GM12878 (cell line): ENCODE data around the gene SPRYD3. TPM values are rescaled to one million over a fixed set of nuclear protein-coding genes. Genes with fewer than 3 reads are reported as not detected.
A peak's percentile ranks its signal among the peaks of the same experiment; 100 is the strongest.

Source experiments
- ATAC-seq: fragments of 200-7000 bp; cut with Tn5 transposase; 3 replicates; pipeline ENCODE4 v1.9.1; 2020; ENCODE audit warnings: mild to moderate bottlenecking, moderate library complexity
- BruUV-seq: library from RNA; stranded (reverse); fragments of 400-500 nt; replicated peaks from 2 replicates; lab custom pipeline; 2021; lab: Mats Ljungman, UMichigan
- CTCF ChIA-PET: fragments of 300-600 bp; sonication (Branson Sonifier 250); formaldehyde crosslinking; extraction: SDS; loops from one replicate; lab custom pipeline; 2021; ENCODE audit warnings: inconsistent platforms; lab: Yijun Ruan, JAX
- POLR2A ChIA-PET: fragments of 350-600 bp; formaldehyde crosslinking; extraction: SDS; loops from one replicate; lab custom pipeline; 2021; ENCODE audit warnings: inconsistent platforms; lab: Charles Lee
- RAD21 ChIA-PET: fragments of 300-600 bp; sonication (Branson Sonifier 250); formaldehyde crosslinking; loops from one replicate; lab custom pipeline; 2023; ENCODE audit warnings: antibody characterized with exemption; ENCODE audit not compliant: unreplicated experiment; lab: Charles Lee
- SMC1A ChIA-PET: fragments of 300-600 bp; sonication (Branson Sonifier 250); formaldehyde crosslinking; loops from one replicate; lab custom pipeline; 2023; ENCODE audit not compliant: unreplicated experiment, uncharacterized antibody; lab: Charles Lee
- DNase-seq: peaks from one replicate; pipeline ENCODE4 v3.0.0-alpha.2; 2011; ENCODE audit warnings: low read depth, low spot score
- FAIRE-seq: peaks from 3 replicates; lab custom pipeline; 2011; peaks lifted over from hg19 to GRCh38; lab: Jason Lieb, UNC
- H2AFZ ChIP-seq: 2 replicates; pipeline ENCODE4 v1.6.0; 2011; ENCODE audit warnings: low read depth, low read length, control low read depth; ENCODE audit not compliant: control insufficient read depth
- H3K27ac ChIP-seq: 2 replicates; pipeline ENCODE4 v1.5.1; 2011; ENCODE audit warnings: control low read depth; ENCODE audit not compliant: control insufficient read depth, insufficient read depth
- H3K27me3 ChIP-seq, 2 experiments: replicated peaks in 1 of 2; 2 replicates each; pipeline versions ENCODE4 v1.6.0 to v1.6.1; 2011; ENCODE audit warnings: low read length in 1 of 2; ENCODE audit not compliant: control insufficient read depth in 2 of 2, insufficient read depth in 2 of 2
- H3K36me3 ChIP-seq, 2 experiments: 2 replicates each; pipeline ENCODE4 v1.5.1; 2011; ENCODE audit warnings: low read length in 1 of 2; ENCODE audit not compliant: control insufficient read depth in 2 of 2, insufficient read depth in 2 of 2
- H3K4me1 ChIP-seq: 2 replicates; pipeline ENCODE4 v1.6.1; 2011; ENCODE audit warnings: mild to moderate bottlenecking, low read length, moderate library complexity, mixed read lengths; ENCODE audit not compliant: control insufficient read depth, insufficient read depth
- H3K4me2 ChIP-seq: 2 replicates; pipeline ENCODE4 v1.6.0; 2011; ENCODE audit warnings: control low read depth; ENCODE audit not compliant: control insufficient read depth, insufficient read depth
- H3K4me3 ChIP-seq: fragments of 200-600 bp; sonication (generic); 2 replicates; pipeline ENCODE4 v1.5.1; 2016
- H3K79me2 ChIP-seq: 2 replicates; pipeline ENCODE4 v1.6.0; 2011; ENCODE audit warnings: low read length; ENCODE audit not compliant: control insufficient read depth, insufficient read depth
- H3K9ac ChIP-seq: 2 replicates; pipeline ENCODE4 v1.8.0; 2011; ENCODE audit warnings: low read length, control low read depth, mixed read lengths; ENCODE audit not compliant: control insufficient read depth, insufficient read depth
- H3K9me3 ChIP-seq: replicated peaks from 3 replicates; pipeline ENCODE4 v1.5.1; 2011; ENCODE audit warnings: mild to moderate bottlenecking, low read length; ENCODE audit not compliant: control insufficient read depth, insufficient read depth
- H4K20me1 ChIP-seq: 2 replicates; pipeline ENCODE4 v1.6.0; 2011; ENCODE audit not compliant: control insufficient read depth, insufficient read depth
- ATF7 ChIP-seq: fragments of 450-650 bp; IDR thresholded peaks from 2 replicates; pipeline ENCODE4 v1.6.1; 2016; ENCODE audit warnings: low read depth, mild to moderate bottlenecking
- CBX5 ChIP-seq: sonication (generic); IDR thresholded peaks from 2 replicates; pipeline ENCODE4 v1.6.1; 2016; ENCODE audit warnings: low read depth, moderate library complexity, mild to moderate bottlenecking, inconsistent platforms
- HCFC1 ChIP-seq: fragments of 150-350 bp; IDR thresholded peaks from 2 replicates; pipeline ENCODE4 v1.6.1; 2014; ENCODE audit warnings: low read length
- IKZF1 ChIP-seq: fragments of 450-650 bp; conservative IDR thresholded peaks from 2 replicates; pipeline ENCODE4 v1.6.1; 2017; ENCODE audit warnings: antibody characterized with exemption, mild to moderate bottlenecking
- IKZF2 ChIP-seq, 2 experiments: fragments of 450-650 bp; IDR thresholded peaks; 2 replicates each; pipeline ENCODE4 v1.6.1; 2017; ENCODE audit warnings: mild to moderate bottlenecking in 2 of 2, moderate library complexity in 2 of 2
- KLF5 ChIP-seq: fragments of 450-650 bp; IDR thresholded peaks from 2 replicates; pipeline ENCODE4 v1.6.1; 2014; ENCODE audit warnings: mild to moderate bottlenecking; ENCODE audit not compliant: partially characterized antibody
- MYC ChIP-seq: IDR thresholded peaks from 2 replicates; pipeline ENCODE4 v1.6.1; 2011; ENCODE audit warnings: mild to moderate bottlenecking, low read length, moderate library complexity, inconsistent platforms; ENCODE audit not compliant: insufficient read depth, insufficient replicate concordance, insufficient read length, severe bottlenecking
- RUNX3 ChIP-seq: IDR thresholded peaks from 2 replicates; pipeline ENCODE4 v1.6.1; 2012; ENCODE audit warnings: low read length, inconsistent platforms
- SPI1 ChIP-seq: IDR thresholded peaks from 2 replicates; pipeline ENCODE4 v1.6.1; 2011; ENCODE audit warnings: low read depth, mild to moderate bottlenecking, low read length, moderate library complexity, borderline replicate concordance; ENCODE audit not compliant: insufficient read depth
- USF2 ChIP-seq: IDR thresholded peaks from 2 replicates; pipeline ENCODE4 v1.6.1; 2011; ENCODE audit warnings: low read depth, low read length, improper control_type of control experiment, borderline replicate concordance
- ZNF687 ChIP-seq: fragments of 450-650 bp; IDR thresholded peaks from 2 replicates; pipeline ENCODE4 v1.6.1; 2017; ENCODE audit warnings: mild to moderate bottlenecking, moderate library complexity
- WGBS: methylation state at CpG from one replicate; pipeline ENCODE4 v1.1.6; 2016; ENCODE audit warnings: low lambda C conversion rate; ENCODE audit not compliant: insufficient replicate concordance, insufficient coverage; ENCODE audit errors: missing lambda C conversion rate; 5-methylcytosine and 5-hydroxymethylcytosine counted together
- in situ Hi-C: fragments of 300-500 bp; cut with MboI; formaldehyde crosslinking; loops from 9 replicates; pipeline ENCODE4 v1.14.3; 2018; ENCODE audit warnings: mixed read lengths
- intact Hi-C: fragments of 100-400 bp; cut with micrococcal nuclease; formaldehyde crosslinking; loops from one replicate; pipeline ENCODE4 v1.14.2; 2022; ENCODE audit not compliant: unreplicated experiment
- polyA plus RNA-seq, 11 experiments: library from polyadenylated mRNA; depleted of rRNA in 4 of 11; unstranded in 6 of 11; stranded (reverse) in 5 of 11; fragments of >200 nt; fragmentation: Nextera tagmentation in 4 of 11; fragmentation: Illumina TruSeq in 1 of 11; extraction: Ambion mirVana in 4 of 11; extraction: Trizol in 1 of 11; gene quantifications; 1 replicate in 1 of 11; 2 replicates in 10 of 11; pipeline versions ENCODE4 v1.2.1 to v1.2.3, GENCODE V29; 2011 to 2016; ENCODE audit warnings: inconsistent platforms in 2 of 11, missing spikeins in 2 of 11, low read depth in 1 of 11
- total RNA-seq, 4 experiments: library from RNA; depleted of rRNA in 3 of 4; stranded (reverse); fragments of >200 nt in 3 of 4; fragmentation: Illumina TruSeq in 1 of 4; extraction: Trizol in 1 of 4; gene quantifications; 2 replicates each; pipeline versions ENCODE4 v1.2.1 to v1.2.3, GENCODE V29; 2013 to 2021
- TF ChIP-seq, protein P1 (sequence below): fragments of 450-650 bp; IDR thresholded peaks from 2 replicates; pipeline ENCODE4 v1.6.1; 2018; ENCODE audit warnings: mild to moderate bottlenecking, low read depth, moderate library complexity; ENCODE audit not compliant: partially characterized antibody

SPRYD3 gene
- total and polyA plus RNA-seq, 10 of the 15 experiments (the other 5 are each of a cell fraction or from before 2014, with no cell fraction given) = 2.3 to 26.4 (median 20.2) TPM

GRCh38 chr12:53093777-53094393, 14.7 kb upstream of the SPRYD3 start:
- FAIRE-seq = no peak
- Histone ChIP-seq H3K9me3 (no peaks in the 10 kb centered on the region), H3K27ac (no peak overlapping the region), H3K9ac (no peak overlapping the region), H3K27me3 (peaks cover 0 to 3% of the 10 kb centered on the region in 2 experiments; a peak in 3 of 4 replicates), H2AFZ (0 out of 2 replicates have a peak overlapping the region, but pooled peaks have one; percentile 29), H4K20me1 (no peaks in the 10 kb centered on the region), H3K79me2 (no peaks in the 10 kb centered on the region), H3K4me2 (no peak overlapping the region), H3K36me3 (no peaks in the 10 kb centered on the region), H3K4me1 (peaks cover 6% of the 10 kb centered on the region), H3K4me3 (no peak overlapping the region)
- intact Hi-C loops (no loop called here), in situ Hi-C loops (no loop called here)
- no peak for DNase-seq
- CTCF ChIA-PET = interaction anchor here (0.9 to 11.8 kb wide), 4 partner anchors 9 to 40 kb away, joined by 3 to 177 read pairs (median 14); partner anchors contain the start of gene SPRYD3
- TF ChIP-seq SPI1 (peak; percentile 67), ZNF687 (0 out of 2 replicates have a peak, but pooled peaks have one; percentile 26), USF2 (no peak), ATF7 (0 out of 2 replicates have a peak, but pooled peaks have one; percentile 31), HCFC1 (no peak), CBX5 (no peak), MYC (no peak), IKZF2 (IDR thresholded peaks at IDR 0.05) (no peak), RUNX3 (0 out of 2 replicates have a peak, but pooled peaks have one; percentile 8), IKZF1 (0 out of 2 replicates have a peak, but pooled peaks have one; percentile 6), KLF5 (no peak)
- TF ChIP-seq, protein P1, sequence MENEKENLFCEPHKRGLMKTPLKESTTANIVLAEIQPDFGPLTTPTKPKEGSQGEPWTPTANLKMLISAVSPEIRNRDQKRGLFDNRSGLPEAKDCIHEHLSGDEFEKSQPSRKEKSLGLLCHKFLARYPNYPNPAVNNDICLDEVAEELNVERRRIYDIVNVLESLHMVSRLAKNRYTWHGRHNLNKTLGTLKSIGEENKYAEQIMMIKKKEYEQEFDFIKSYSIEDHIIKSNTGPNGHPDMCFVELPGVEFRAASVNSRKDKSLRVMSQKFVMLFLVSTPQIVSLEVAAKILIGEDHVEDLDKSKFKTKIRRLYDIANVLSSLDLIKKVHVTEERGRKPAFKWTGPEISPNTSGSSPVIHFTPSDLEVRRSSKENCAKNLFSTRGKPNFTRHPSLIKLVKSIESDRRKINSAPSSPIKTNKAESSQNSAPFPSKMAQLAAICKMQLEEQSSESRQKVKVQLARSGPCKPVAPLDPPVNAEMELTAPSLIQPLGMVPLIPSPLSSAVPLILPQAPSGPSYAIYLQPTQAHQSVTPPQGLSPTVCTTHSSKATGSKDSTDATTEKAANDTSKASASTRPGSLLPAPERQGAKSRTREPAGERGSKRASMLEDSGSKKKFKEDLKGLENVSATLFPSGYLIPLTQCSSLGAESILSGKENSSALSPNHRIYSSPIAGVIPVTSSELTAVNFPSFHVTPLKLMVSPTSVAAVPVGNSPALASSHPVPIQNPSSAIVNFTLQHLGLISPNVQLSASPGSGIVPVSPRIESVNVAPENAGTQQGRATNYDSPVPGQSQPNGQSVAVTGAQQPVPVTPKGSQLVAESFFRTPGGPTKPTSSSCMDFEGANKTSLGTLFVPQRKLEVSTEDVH = no peak
- 47% methylated on average over 6 of the region's 6 CpGs for WGBS
- POLR2A ChIA-PET = interaction anchor here (0.7 to 1.9 kb wide), 3 partner anchors 9 to 32 kb away, joined by 4 to 7 read pairs (median 4); partner anchors contain the start of gene SOAT2
- SMC1A ChIA-PET = interaction anchor here (0.6 to 1.7 kb wide), 5 partner anchors 15 to 89 kb away, joined by 3 to 13 read pairs (median 4); partner anchors contain the start of gene SPRYD3
- BruUV-seq = no TSS peak
- RAD21 ChIA-PET = interaction anchor here (0.6 kb wide), 1 partner anchor 66 kb away, joined by 3 read pairs; no protein-coding TSS in a partner anchor
- peak; percentile 68 for ATAC-seq
